Liver (tissue), 3 donors: ENCODE measurements around the gene NECAB2.

Experiments
- ATF3 ChIP-seq: IDR thresholded peaks from 2 replicates; pipeline ENCODE4 v1.6.1; 2016; ENCODE audit warnings: antibody characterized with exemption
- CTCF ChIP-seq: fragments of 150-350 bp; IDR thresholded peaks from 2 replicates; pipeline ENCODE4 v1.5.1; 2017; ENCODE audit warnings: improper control_type of control experiment, low read depth, low read length; ENCODE audit not compliant: missing input control
- JUND ChIP-seq, 2 donors: IDR thresholded peaks; 2 replicates each; pipeline ENCODE4 v1.6.1; 2016; ENCODE audit warnings: antibody characterized with exemption in 2 of 2
- MAX ChIP-seq: IDR thresholded peaks from 2 replicates; pipeline ENCODE4 v1.6.1; 2016; ENCODE audit warnings: antibody characterized with exemption
- RAD21 ChIP-seq, 2 donors: IDR thresholded peaks; 2 replicates each; pipeline ENCODE4 v1.6.1; 2016; ENCODE audit warnings: antibody characterized with exemption in 2 of 2, mild to moderate bottlenecking in 2 of 2
- donor health status: healthy.
- donor health status: healthy.

- TF ChIP-seq RAD21 (IDR thresholded peaks at IDR 0.05): no peak
- no peak for TF ChIP-seq CTCF
- no peak for TF ChIP-seq JUND (IDR thresholded peaks at IDR 0.05)
- TF ChIP-seq ATF3: no peak
- no peak for TF ChIP-seq MAX
Measured at GRCh38 chr16:83973581-83974385, 5.7 kb downstream of the NECAB2 start.
